OCI-LY1 (cell line): Measurements from ENCODE around the gene RTTN.

Experiments
- CTCF ChIP-seq: fragments of 200-600 bp; sonication (generic), shearing (Covaris generic); IDR thresholded peaks from 2 replicates; pipeline ENCODE4 v1.5.1; 2017; ENCODE audit warnings: mild to moderate bottlenecking, antibody characterized with exemption, low read length, moderate library complexity, mixed read lengths
- EZH2 ChIP-seq: fragments of 200-600 bp; sonication (generic), shearing (Covaris generic); IDR thresholded peaks from 2 replicates; pipeline ENCODE4 v1.8.0; 2017; ENCODE audit warnings: borderline replicate concordance, mixed run types, mild to moderate bottlenecking, antibody characterized with exemption, low read length, moderate library complexity, mixed read lengths

GRCh38 chr18:70116949-70117348, 88.5 kb downstream of the RTTN start:
- TF ChIP-seq CTCF (no peak), EZH2 (no peak)
